GM18907 (cell line): Measurements from ENCODE around the gene CAMKMT.

Experiments used
- ATAC-seq: cut with Tn5 transposase; IDR thresholded peaks from one replicate; pipeline ENCODE4 v1.9.1; 2021; ENCODE audit warnings: mild to moderate bottlenecking, moderate library complexity; ENCODE audit not compliant: unreplicated experiment

The CAMKMT gene

GRCh38 chr2:44813165-44813564 lies 451.4 kb downstream of the CAMKMT start:
- ATAC-seq: no peak

- ATAC-seq: no peak
Observed at GRCh38 chr2:44813658-44814057, 451.9 kb downstream of the CAMKMT start.

DNA sequence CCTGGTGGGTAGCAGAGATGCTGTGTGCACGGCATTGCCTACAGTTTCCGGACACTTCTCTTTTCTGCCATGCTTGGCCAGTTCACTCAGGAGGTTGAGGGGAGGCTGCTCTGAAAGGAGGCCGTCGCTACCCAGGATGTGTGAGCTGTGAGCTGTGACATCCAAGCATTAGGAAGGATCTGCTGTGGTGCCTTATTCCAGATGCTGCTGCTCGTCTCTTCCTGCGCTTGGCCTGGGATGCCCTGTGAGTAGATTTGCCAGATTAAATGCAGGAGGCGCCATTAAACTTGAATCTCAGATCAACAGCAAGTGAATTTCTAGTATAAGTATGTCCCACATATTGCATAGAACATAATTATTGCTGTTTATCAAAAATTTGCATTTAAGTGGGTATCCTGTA lies 455.5 kb downstream of the CAMKMT start:
- ATAC-seq: no peak

- ATAC-seq: no peak
Observed at GRCh38 chr2:44817673-44818335, 456.1 kb downstream of the CAMKMT start.

- ATAC-seq: no peak
Observed at GRCh38 chr2:44819061-44819460, 457.3 kb downstream of the CAMKMT start.

GRCh38 chr2:44821500-44821899 lies 459.8 kb downstream of the CAMKMT start:
- no peak for ATAC-seq

- ATAC-seq: no peak
Observed at GRCh38 chr2:44822174-44822573, 460.4 kb downstream of the CAMKMT start.
